H1 (cell line): ENCODE data around the gene EEF1A2. TPM values are rescaled to one million over a fixed set of nuclear protein-coding genes. Genes with fewer than 3 reads are reported as not detected.

ENCODE experiments used
- CTCF ChIA-PET: fragments of 300-600 bp; sonication (Branson Sonifier 250); formaldehyde crosslinking; loops from one replicate; lab custom pipeline; 2021; ENCODE audit not compliant: partially characterized antibody; lab: Charles Lee
- POLR2A ChIA-PET: fragments of 300-600 bp; sonication (Branson Sonifier 250); formaldehyde crosslinking; loops from one replicate; lab custom pipeline; 2021; ENCODE audit warnings: inconsistent platforms; ENCODE audit not compliant: partially characterized antibody; lab: Charles Lee
- DNase-seq, 2 experiments: peaks; one replicate each; pipeline versions ENCODE4 v3.0.0 to v3.0.0-alpha.2; 2010 to 2022; ENCODE audit warnings: low spot score in 2 of 2, low read depth in 1 of 2, mixed read lengths in 1 of 2
- FAIRE-seq: peaks from 2 replicates; lab custom pipeline; 2011; peaks lifted over from hg19 to GRCh38; lab: Jason Lieb, UNC
- H2AFZ ChIP-seq: 2 replicates; pipeline ENCODE4 v1.8.1; 2012; ENCODE audit warnings: low read length, inconsistent platforms
- H2AK5ac ChIP-seq: 2 replicates; pipeline ENCODE4 v1.6.1; 2013; ENCODE audit warnings: low read depth, low read length
- H2BK120ac ChIP-seq: replicated peaks from 2 replicates; pipeline ENCODE3; 2013; ENCODE audit warnings: low read depth, low read length, inconsistent platforms
- H2BK12ac ChIP-seq: 2 replicates; pipeline ENCODE4 v1.6.1; 2013; ENCODE audit warnings: low read depth, low read length
- H2BK15ac ChIP-seq: 2 replicates; pipeline ENCODE4 v1.6.1; 2013; ENCODE audit warnings: low read length
- H2BK20ac ChIP-seq: 2 replicates; pipeline ENCODE4 v1.6.1; 2013; ENCODE audit warnings: low read length
- H2BK5ac ChIP-seq: 2 replicates; pipeline ENCODE4 v1.6.1; 2013; ENCODE audit warnings: low read depth, low read length
- H3K14ac ChIP-seq: 2 replicates; pipeline ENCODE4 v1.6.1; 2013; ENCODE audit warnings: inconsistent platforms; ENCODE audit not compliant: insufficient read length
- H3K18ac ChIP-seq: 2 replicates; pipeline ENCODE4 v1.6.1; 2013; ENCODE audit warnings: low read length; ENCODE audit errors: extremely low read depth
- H3K23ac ChIP-seq: 2 replicates; pipeline ENCODE4 v1.6.1; 2013; ENCODE audit warnings: inconsistent platforms; ENCODE audit not compliant: insufficient read length
- H3K23me2 ChIP-seq: 2 replicates; pipeline ENCODE4 v1.6.1; 2013; ENCODE audit warnings: low read depth, low read length
- H3K27ac ChIP-seq: 2 replicates; pipeline ENCODE4 v1.6.1; 2011; ENCODE audit warnings: low read depth, low read length, inconsistent platforms
- H3K27me3 ChIP-seq, 4 experiments: replicated peaks in 1 of 4; 1 replicate in 1 of 4; 2 replicates in 3 of 4; pipeline versions ENCODE4 v1.6.1 to v1.8.1; 2011 to 2013; ENCODE audit warnings: low read length in 3 of 4, mild to moderate bottlenecking in 3 of 4, inconsistent platforms in 2 of 4, mixed read lengths in 2 of 4, moderate library complexity in 1 of 4; ENCODE audit not compliant: control insufficient read depth in 3 of 4, insufficient read depth in 3 of 4; ENCODE audit errors: extremely low read depth in 1 of 4
- H3K36me3 ChIP-seq, 4 experiments: 2 replicates each; pipeline versions ENCODE4 v1.6.1 to v1.8.1; 2011 to 2013; ENCODE audit warnings: mild to moderate bottlenecking in 4 of 4, low read length in 3 of 4, moderate library complexity in 2 of 4, control low read depth in 1 of 4, inconsistent platforms in 1 of 4; ENCODE audit not compliant: insufficient read depth in 4 of 4, control insufficient read depth in 2 of 4
- H3K4ac ChIP-seq: replicated peaks from 2 replicates; pipeline ENCODE3; 2013; ENCODE audit warnings: low read length, low read depth, mixed read lengths, inconsistent platforms; ENCODE audit not compliant: insufficient read length
- H3K4me1 ChIP-seq, 4 experiments: replicated peaks in 1 of 4; 1 replicate in 1 of 4; 2 replicates in 3 of 4; pipeline versions ENCODE4 v1.6.1 to v1.8.1; 2011 to 2013; ENCODE audit warnings: low read length in 3 of 4, inconsistent platforms in 2 of 4, mixed read lengths in 1 of 4; ENCODE audit not compliant: insufficient read depth in 4 of 4, control insufficient read depth in 3 of 4
- H3K4me2 ChIP-seq, 2 experiments: 2 replicates each; pipeline versions ENCODE4 v1.6.1 to v1.8.1; 2011 to 2013; ENCODE audit warnings: low read depth in 2 of 2, low read length in 2 of 2, control low read depth in 1 of 2, inconsistent platforms in 1 of 2, mild to moderate bottlenecking in 1 of 2; ENCODE audit not compliant: insufficient read depth in 1 of 2
- H3K4me3 ChIP-seq, 4 experiments: fragments of 200-600, 300-600 bp in 1 of 4; sonication (generic), shearing (Covaris generic), sonication (Bioruptor Twin) in 1 of 4; 2 replicates each; pipeline versions ENCODE4 v1.5.1 to v1.8.1; 2011 to 2016; ENCODE audit warnings: low read length in 4 of 4, low read depth in 3 of 4, control low read depth in 2 of 4, inconsistent platforms in 2 of 4, mild to moderate bottlenecking in 2 of 4, mixed read lengths in 1 of 4, moderate library complexity in 1 of 4; ENCODE audit not compliant: insufficient read depth in 2 of 4; ENCODE audit errors: extremely low read depth in 1 of 4
- H3K56ac ChIP-seq: replicated peaks from 2 replicates; pipeline ENCODE3; 2013; ENCODE audit warnings: low read depth, mild to moderate bottlenecking, mixed read lengths, low read length, inconsistent platforms; ENCODE audit not compliant: insufficient read length
- H3K79me1 ChIP-seq: 2 replicates; pipeline ENCODE4 v1.6.1; 2013; ENCODE audit warnings: low read depth, low read length, control low read depth
- H3K79me2 ChIP-seq, 2 experiments: 2 replicates each; pipeline versions ENCODE4 v1.6.1 to v1.8.1; 2012 to 2013; ENCODE audit warnings: low read length in 2 of 2, mild to moderate bottlenecking in 2 of 2, inconsistent platforms in 1 of 2; ENCODE audit not compliant: insufficient read depth in 2 of 2, control insufficient read depth in 1 of 2
- H3K9ac ChIP-seq, 4 experiments: replicated peaks in 1 of 4; 1 replicate in 1 of 4; 2 replicates in 3 of 4; pipeline versions ENCODE4 v1.6.1 to v1.8.1; 2011 to 2013; ENCODE audit warnings: low read depth in 3 of 4, low read length in 3 of 4, control low read depth in 2 of 4, mild to moderate bottlenecking in 2 of 4, moderate library complexity in 2 of 4, inconsistent platforms in 1 of 4; ENCODE audit errors: extremely low read depth in 1 of 4
- H3K9me3 ChIP-seq, 2 experiments: 2 replicates each; pipeline versions ENCODE4 v1.6.1 to v1.8.1; 2012 to 2013; ENCODE audit warnings: mild to moderate bottlenecking in 2 of 2, moderate library complexity in 2 of 2, control low read depth in 1 of 2, inconsistent platforms in 1 of 2, low read depth in 1 of 2, low read length in 1 of 2, mixed read lengths in 1 of 2; ENCODE audit not compliant: insufficient read depth in 2 of 2
- H4K20me1 ChIP-seq, 2 experiments: replicated peaks in 1 of 2; 2 replicates each; pipeline versions ENCODE3 to v1.8.1; 2011 to 2013; ENCODE audit warnings: inconsistent platforms in 2 of 2, low read length in 2 of 2, mild to moderate bottlenecking in 1 of 2; ENCODE audit not compliant: insufficient read depth in 2 of 2, control insufficient read depth in 1 of 2
- H4K5ac ChIP-seq: 2 replicates; pipeline ENCODE4 v1.6.1; 2013; ENCODE audit warnings: low read length, low read depth, mixed read lengths, inconsistent platforms; ENCODE audit not compliant: insufficient read length
- H4K8ac ChIP-seq: 2 replicates; pipeline ENCODE4 v1.8.0; 2013; ENCODE audit warnings: mild to moderate bottlenecking, moderate library complexity, low read length, inconsistent platforms; ENCODE audit not compliant: insufficient read depth; ENCODE audit errors: extremely low read depth
- H4K91ac ChIP-seq: replicated peaks from 2 replicates; pipeline ENCODE3; 2013; ENCODE audit warnings: low read length, mixed read lengths, inconsistent platforms; ENCODE audit not compliant: insufficient read length
- BCL11A ChIP-seq, 2 experiments: IDR thresholded peaks; one replicate each; pipeline ENCODE4 v1.6.1; 2011; ENCODE audit warnings: low read depth in 2 of 2, low read length in 2 of 2, mild to moderate bottlenecking in 2 of 2
- CHD1 ChIP-seq: IDR thresholded peaks from 2 replicates; pipeline ENCODE4 v1.6.1; 2012; ENCODE audit warnings: low read depth, low read length, improper control_type of control experiment
- CHD2 ChIP-seq: IDR thresholded peaks from 2 replicates; pipeline ENCODE4 v1.6.1; 2012; ENCODE audit warnings: low read length, improper control_type of control experiment
- CTCF ChIP-seq, 3 experiments: IDR thresholded peaks; 1 replicate in 2 of 3; 2 replicates in 1 of 3; pipeline versions ENCODE4 v1.5.1 to v1.6.1; 2011; ENCODE audit warnings: low read length in 3 of 3, mild to moderate bottlenecking in 3 of 3, inconsistent platforms in 2 of 3, low read depth in 1 of 3, moderate library complexity in 1 of 3; ENCODE audit not compliant: insufficient read depth in 1 of 3; ENCODE audit errors: control extremely low read depth in 1 of 3
- FOSL1 ChIP-seq: IDR thresholded peaks from 2 replicates; pipeline ENCODE4 v1.6.1; 2011; ENCODE audit warnings: mild to moderate bottlenecking, low read depth, low read length, moderate library complexity; ENCODE audit not compliant: insufficient read depth
- MAX ChIP-seq: IDR thresholded peaks from 2 replicates; pipeline ENCODE4 v1.6.1; 2012; ENCODE audit warnings: inconsistent platforms
- POLR2A ChIP-seq, 2 experiments: IDR thresholded peaks; 1 replicate in 1 of 2; 2 replicates in 1 of 2; pipeline ENCODE4 v1.6.1; 2011; ENCODE audit warnings: low read depth in 2 of 2, low read length in 2 of 2, mild to moderate bottlenecking in 2 of 2; ENCODE audit errors: control extremely low read depth in 1 of 2
- RFX5 ChIP-seq: IDR thresholded peaks from 2 replicates; pipeline ENCODE4 v1.6.1; 2011; ENCODE audit warnings: low read depth, low read length, improper control_type of control experiment, borderline replicate concordance
- SUZ12 ChIP-seq: fragments of 200-600 bp; sonication (generic); IDR thresholded peaks from 2 replicates; pipeline ENCODE4 v1.6.1; 2012; ENCODE audit warnings: mild to moderate bottlenecking, inconsistent platforms, low read length, moderate library complexity, mixed read lengths
- ZNF274 ChIP-seq: IDR thresholded peaks from 2 replicates; pipeline ENCODE4 v1.7.0; 2012; ENCODE audit warnings: low read length, borderline replicate concordance; ENCODE audit errors: extremely low read depth
- WGBS, 2 experiments: shearing (Covaris generic) in 1 of 2; methylation state at CpG; one replicate each; pipeline versions ENCODE4 v1.1.6 to v1.1.7; 2013 to 2015; ENCODE audit warnings: low lambda C conversion rate in 2 of 2, mixed read lengths in 2 of 2, inconsistent platforms in 1 of 2, low coverage in 1 of 2, missing lambda C conversion rate in 1 of 2; ENCODE audit not compliant: insufficient replicate concordance in 2 of 2, insufficient coverage in 1 of 2, insufficient read length in 1 of 2; ENCODE audit errors: extremely low coverage in 1 of 2, missing lambda C conversion rate in 1 of 2; 5-methylcytosine and 5-hydroxymethylcytosine counted together
- polyA plus RNA-seq, 7 experiments: library from polyadenylated mRNA; depleted of rRNA in 3 of 7; stranded (reverse) in 5 of 7; unstranded in 2 of 7; fragments of >200 nt in 5 of 7; fragments of 200-250 nt in 2 of 7; gene quantifications; 1 replicate in 5 of 7; 2 replicates in 1 of 7; 4 replicates in 1 of 7; pipeline versions ENCODE4 v1.2.1 to v1.2.3, GENCODE V29; 2011 to 2013; ENCODE audit warnings: missing spikeins in 2 of 7, mixed read lengths in 2 of 7
- total RNA-seq: library from RNA; stranded (reverse); fragmentation: NEBNext Ultra II Directional; extraction: Animal tissue kit (Norgen Biotek cat#: 25700); gene quantifications from 2 replicates; pipeline ENCODE4 v1.2.1, GENCODE V29; 2021

The EEF1A2 gene
- total and polyA plus RNA-seq, 2 of the 8 experiments (the other 6 are each of a cell fraction or from before 2014, with no cell fraction given) = 7.4 to 25.8 TPM

GRCh38 chr20:63536997-63537524 is 38.2 kb upstream of the EEF1A2 start, which contains the start of gene PTK6:
Gene PTK6, minus strand, starts transcription at chr20:63537376. Its CDS starts 62 bp downstream, at chr20:63537314.
- Histone ChIP-seq H3K27me3 (no peaks in the 10 kb centered on the region), H3K9ac (no peak within 1 kb of the TSS; a peak in 2 of 7 replicates), H2BK12ac (peak within 1 kb of the TSS; percentile 75; the same call in 1 of the 2 replicates), H3K23ac (no peak within 1 kb of the TSS), H2BK5ac (peak within 1 kb of the TSS; percentile 44; the same call in 1 of the 2 replicates), H3K4me3 (peak within 1 kb of the TSS in 3 of 4 experiments; percentile 24 to 48 (median 25); a peak in 4 of 8 replicates), H2BK120ac (no peak within 1 kb of the TSS), H3K14ac (no peak within 1 kb of the TSS), H4K8ac (peak within 1 kb of the TSS; percentile 86), H4K20me1 (peaks cover 0 to 2% of the 10 kb centered on the region in 2 experiments), H3K36me3 (no peaks in the 10 kb centered on the region), H2BK15ac (no peak within 1 kb of the TSS), H3K9me3 (no peaks in the 10 kb centered on the region), H4K5ac (peak within 1 kb of the TSS; percentile 71), H3K79me1 (no peaks in the 10 kb centered on the region), H3K27ac (no peak within 1 kb of the TSS), H2BK20ac (no peak within 1 kb of the TSS), H4K91ac (peak within 1 kb of the TSS; percentile 74), H3K18ac (no peak within 1 kb of the TSS; the same call in 1 of the 2 replicates), H3K4me1 (peaks cover 0 to 23% (median 3%) of the 10 kb centered on the region in 4 experiments; a peak in 5 of 7 replicates), H2AFZ (no peak within 1 kb of the TSS), H3K23me2 (peaks cover 2% of the 10 kb centered on the region; the same call in 1 of the 2 replicates), H2AK5ac (no peak within 1 kb of the TSS), H3K4me2 (peak within 1 kb of the TSS; percentile 0 to 67; a peak in 3 of 4 replicates), H3K56ac (peak within 1 kb of the TSS; percentile 82), H3K4ac (no peak within 1 kb of the TSS), H3K79me2 (no peaks in the 10 kb centered on the region)
- no peak for TF ChIP-seq ZNF274
- no peak for TF ChIP-seq MAX
- no peak for TF ChIP-seq BCL11A (IDR thresholded peaks at IDR 0.05; ENCODE audit: low read depth in 2 of 2, low read length in 2 of 2)
- TF ChIP-seq CTCF (IDR thresholded peaks at IDR 0.05; ENCODE audit: control extremely low read depth in 1 of 3, insufficient read depth in 1 of 3, low read depth in 1 of 3, low read length in 3 of 3) = no peak
- no peak for TF ChIP-seq POLR2A (IDR thresholded peaks at IDR 0.05; ENCODE audit: control extremely low read depth in 1 of 2, low read depth in 2 of 2, low read length in 2 of 2)
- no peak for TF ChIP-seq RFX5
- TF ChIP-seq CHD2 = no peak
- TF ChIP-seq CHD1 = no peak
- TF ChIP-seq SUZ12 = no peak
- TF ChIP-seq FOSL1 = no peak
- POLR2A ChIA-PET = interaction anchor here (0.6 to 3.7 kb wide), 13 partner anchors 9 to 1421 kb away, joined by 3 to 26 read pairs (median 4); partner anchors contain the start of genes PPDPF and STMN3
- FAIRE-seq (no peak), DNase-seq (no peak)
- WGBS, 2 experiments = 92% methylated on average over 26 of the region's 29 CpGs; no CpG with 5 or more reads in 1 of the 2 experiments
- CTCF ChIA-PET = interaction anchor here (0.5 to 4.8 kb wide), 49 partner anchors 8 to 618 kb away, joined by 3 to 23 read pairs (median 5); partner anchors contain the start of genes FNDC11, HELZ2, LIME1 and PPDPF
